CD4-positive, alpha-beta T cell treated with Interleukin-10 for 1 hour (primary cell): ENCODE measurements around the gene DYRK4.

ENCODE experiments used
- DNase-seq: peaks from one replicate; pipeline ENCODE4 v3.0.0-alpha.2; 2020

DYRK4 gene

GRCh38 chr12:4564818-4565217 lies 2.8 kb downstream of the DYRK4 start:
- DNase-seq = no peak

GRCh38 chr12:4566474-4566873 lies 4.5 kb downstream of the DYRK4 start:
- no peak for DNase-seq

- DNase-seq = no peak
Observed at GRCh38 chr12:4567073-4567881, 5.3 kb downstream of the DYRK4 start.

- no peak for DNase-seq
Observed at GRCh38 chr12:4569261-4569660, 7.3 kb downstream of the DYRK4 start.

GRCh38 chr12:4572680-4573079 lies 10.7 kb downstream of the DYRK4 start:
- no peak for DNase-seq

- DNase-seq = peak; percentile 15
Observed at GRCh38 chr12:4579305-4580102, 17.5 kb downstream of the DYRK4 start.

GRCh38 chr12:4580281-4580688 lies 18.3 kb downstream of the DYRK4 start:
- no peak for DNase-seq

- DNase-seq = no peak
Observed at GRCh38 chr12:4584281-4584680, 22.3 kb downstream of the DYRK4 start.

- no peak for DNase-seq
Observed at GRCh38 chr12:4584896-4585295, 22.9 kb downstream of the DYRK4 start.

- DNase-seq = no peak
Observed at GRCh38 chr12:4586500-4586899, 24.5 kb downstream of the DYRK4 start.

- no peak for DNase-seq
Observed at GRCh38 chr12:4587108-4587507, 25.1 kb downstream of the DYRK4 start.

- no peak for DNase-seq
Observed at GRCh38 chr12:4588916-4589315, 26.9 kb downstream of the DYRK4 start.

- DNase-seq = no peak
Observed at GRCh38 chr12:4589941-4590340, 27.9 kb downstream of the DYRK4 start.

- no peak for DNase-seq
Observed at GRCh38 chr12:4591180-4591687, 29.2 kb downstream of the DYRK4 start.

- DNase-seq = no peak
Observed at GRCh38 chr12:4595881-4596280, 33.9 kb downstream of the DYRK4 start.

GRCh38 chr12:4603421-4603820 lies 41.4 kb downstream of the DYRK4 start:
- no peak for DNase-seq

- DNase-seq = no peak
Observed at GRCh38 chr12:4603946-4604345, 41.9 kb downstream of the DYRK4 start.

GRCh38 chr12:4604684-4605193 lies 42.7 kb downstream of the DYRK4 start:
- DNase-seq = peak; percentile 86

- no peak for DNase-seq
Observed at GRCh38 chr12:4607056-4607455, 45.0 kb downstream of the DYRK4 start.

- no peak for DNase-seq
Observed at GRCh38 chr12:4609071-4609470, 47.1 kb downstream of the DYRK4 start.

- no peak for DNase-seq
Observed at GRCh38 chr12:4610481-4610880, 48.5 kb downstream of the DYRK4 start.

GRCh38 chr12:4615667-4616066 lies 53.7 kb downstream of the DYRK4 start:
- no peak for DNase-seq

- no peak for DNase-seq
Observed at GRCh38 chr12:4621511-4621910, 59.5 kb downstream of the DYRK4 start.

GRCh38 chr12:4626543-4626942 lies 64.5 kb downstream of the DYRK4 start:
- no peak for DNase-seq
